GM12873 (cell line): Measurements from ENCODE around the gene TRIP13.

Experiments used
- TF ChIP-seq, protein P1 (sequence below): IDR thresholded peaks from 2 replicates; pipeline ENCODE4 v1.5.1; 2012; ENCODE audit warnings: low read depth, mild to moderate bottlenecking, moderate library complexity, low read length, control low read depth; ENCODE audit not compliant: insufficient read depth; ENCODE audit errors: missing control alignments

Gene TRIP13

DNA sequence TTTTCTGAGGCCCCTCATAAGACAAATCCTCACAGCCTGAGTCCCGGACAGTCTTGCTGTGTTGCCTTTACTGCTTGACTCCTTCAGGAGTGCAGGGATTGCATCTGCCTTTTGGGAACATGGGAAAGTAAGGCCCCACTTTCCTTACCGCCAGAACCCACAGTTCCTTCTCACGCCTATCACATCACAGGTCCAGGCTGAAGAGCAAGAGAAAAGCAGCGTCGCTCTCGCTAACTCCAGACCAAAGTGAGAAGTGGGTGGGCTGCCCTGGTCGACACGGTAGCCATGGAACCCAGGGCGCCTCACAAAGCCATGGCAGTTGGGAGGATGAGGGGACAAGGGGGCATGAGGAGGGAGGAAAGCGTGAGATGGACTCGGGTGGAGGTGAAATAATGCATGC, 34.0 kb upstream of the TRIP13 start:
- TF ChIP-seq, protein P1, sequence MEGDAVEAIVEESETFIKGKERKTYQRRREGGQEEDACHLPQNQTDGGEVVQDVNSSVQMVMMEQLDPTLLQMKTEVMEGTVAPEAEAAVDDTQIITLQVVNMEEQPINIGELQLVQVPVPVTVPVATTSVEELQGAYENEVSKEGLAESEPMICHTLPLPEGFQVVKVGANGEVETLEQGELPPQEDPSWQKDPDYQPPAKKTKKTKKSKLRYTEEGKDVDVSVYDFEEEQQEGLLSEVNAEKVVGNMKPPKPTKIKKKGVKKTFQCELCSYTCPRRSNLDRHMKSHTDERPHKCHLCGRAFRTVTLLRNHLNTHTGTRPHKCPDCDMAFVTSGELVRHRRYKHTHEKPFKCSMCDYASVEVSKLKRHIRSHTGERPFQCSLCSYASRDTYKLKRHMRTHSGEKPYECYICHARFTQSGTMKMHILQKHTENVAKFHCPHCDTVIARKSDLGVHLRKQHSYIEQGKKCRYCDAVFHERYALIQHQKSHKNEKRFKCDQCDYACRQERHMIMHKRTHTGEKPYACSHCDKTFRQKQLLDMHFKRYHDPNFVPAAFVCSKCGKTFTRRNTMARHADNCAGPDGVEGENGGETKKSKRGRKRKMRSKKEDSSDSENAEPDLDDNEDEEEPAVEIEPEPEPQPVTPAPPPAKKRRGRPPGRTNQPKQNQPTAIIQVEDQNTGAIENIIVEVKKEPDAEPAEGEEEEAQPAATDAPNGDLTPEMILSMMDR: no peak

- TF ChIP-seq, protein P1: no peak
Observed at GRCh38 chr5:859391-859790, 33.3 kb upstream of the TRIP13 start.

DNA sequence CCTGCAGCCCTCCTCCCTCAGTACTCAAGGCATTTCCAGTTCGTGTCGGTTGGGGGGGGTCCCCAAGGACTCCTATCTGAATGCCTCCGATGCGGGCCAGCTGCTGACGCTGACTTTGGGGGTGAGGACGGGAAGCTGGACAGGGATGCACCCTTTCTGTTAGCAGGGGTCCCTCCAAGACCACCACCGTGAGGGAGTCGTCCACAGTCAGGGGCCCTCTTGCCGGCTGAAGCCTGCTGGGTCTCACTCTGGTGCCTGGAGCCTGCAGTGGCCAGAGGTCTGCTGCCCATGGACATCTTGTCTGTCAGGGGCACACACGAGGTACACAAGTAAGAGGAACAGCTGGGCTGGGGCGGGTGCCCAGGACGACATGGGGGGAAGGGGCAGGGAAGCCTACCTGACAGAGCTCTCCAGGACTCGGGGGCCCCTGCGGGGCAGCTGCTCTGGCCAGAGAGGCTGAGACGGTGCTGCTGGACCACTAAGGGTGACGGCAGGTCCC, 32.8 kb upstream of the TRIP13 start:
- TF ChIP-seq, protein P1: no peak

DNA sequence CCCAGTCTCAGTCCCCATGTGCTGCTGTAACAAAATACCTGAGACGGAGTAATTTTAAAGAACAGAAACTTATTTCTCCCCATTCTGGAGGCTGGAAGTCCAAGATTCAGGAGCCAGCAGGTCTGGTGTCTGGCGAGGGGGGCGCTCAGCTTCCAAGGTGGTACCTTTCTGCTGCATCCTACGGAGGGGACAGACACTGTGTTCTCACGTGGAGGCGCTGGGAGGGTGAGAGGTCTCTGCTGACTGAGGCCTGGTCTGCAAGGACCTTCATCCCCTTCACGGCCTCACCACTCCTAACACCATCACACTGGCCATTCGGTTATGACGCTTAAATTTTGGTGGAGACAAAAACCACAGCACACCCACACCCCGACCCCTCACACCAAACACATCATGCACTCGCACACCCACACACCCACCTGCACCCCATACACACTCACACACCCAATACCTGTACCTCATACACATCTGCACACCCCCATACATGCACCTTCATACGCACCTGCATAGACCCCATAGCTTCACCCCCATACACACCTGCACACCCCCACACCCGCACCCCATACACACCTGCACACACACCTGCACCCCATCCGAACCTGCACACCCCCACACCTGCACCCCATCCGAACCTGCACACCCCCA, 32.1 kb upstream of the TRIP13 start:
- TF ChIP-seq, protein P1: no peak

DNA sequence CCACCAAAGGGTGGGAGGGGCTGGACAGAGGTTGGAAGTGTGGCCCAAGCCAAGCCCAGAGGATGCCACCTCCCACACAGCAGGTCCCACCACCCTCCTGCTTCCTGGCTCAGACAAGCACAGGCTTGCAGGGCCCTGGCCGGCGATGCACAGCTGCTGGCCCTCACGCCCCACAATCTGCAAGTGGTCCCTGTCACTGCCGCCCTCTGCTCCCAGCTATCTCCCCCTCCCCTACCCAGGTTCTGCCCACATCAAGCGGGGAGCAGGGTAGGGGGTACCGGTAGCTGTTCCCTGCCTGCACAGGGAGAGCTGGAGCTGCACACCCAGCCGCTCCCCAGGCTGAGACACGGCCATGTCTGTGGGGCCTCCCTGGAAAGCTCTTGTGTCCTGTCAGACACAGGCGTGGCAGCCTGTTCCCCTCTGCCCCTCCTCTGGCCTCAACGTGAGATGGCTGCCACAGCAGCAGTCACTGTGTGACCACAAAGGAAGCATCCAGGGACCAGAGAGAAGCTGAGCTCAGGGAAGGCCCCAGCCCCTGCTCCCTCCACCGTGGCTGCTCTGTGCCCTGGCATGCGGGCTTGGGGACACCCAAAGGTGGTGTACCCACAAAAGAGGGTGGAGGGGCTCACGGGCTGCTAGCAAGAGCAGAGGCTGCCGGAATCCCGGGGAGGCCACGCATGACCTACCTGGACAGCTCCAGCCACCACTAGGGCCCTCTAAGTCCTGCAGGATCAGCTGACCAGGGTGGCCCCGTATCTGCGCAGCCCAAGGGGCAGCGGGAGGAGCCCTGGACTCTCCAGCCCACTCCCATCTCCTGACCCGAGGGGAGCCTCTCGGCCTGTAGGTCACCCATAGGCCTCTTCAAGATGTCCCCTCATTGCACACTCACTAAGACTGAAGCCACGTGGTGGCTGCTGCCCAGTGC, 31.0 kb upstream of the TRIP13 start:
- TF ChIP-seq, protein P1: no peak

DNA sequence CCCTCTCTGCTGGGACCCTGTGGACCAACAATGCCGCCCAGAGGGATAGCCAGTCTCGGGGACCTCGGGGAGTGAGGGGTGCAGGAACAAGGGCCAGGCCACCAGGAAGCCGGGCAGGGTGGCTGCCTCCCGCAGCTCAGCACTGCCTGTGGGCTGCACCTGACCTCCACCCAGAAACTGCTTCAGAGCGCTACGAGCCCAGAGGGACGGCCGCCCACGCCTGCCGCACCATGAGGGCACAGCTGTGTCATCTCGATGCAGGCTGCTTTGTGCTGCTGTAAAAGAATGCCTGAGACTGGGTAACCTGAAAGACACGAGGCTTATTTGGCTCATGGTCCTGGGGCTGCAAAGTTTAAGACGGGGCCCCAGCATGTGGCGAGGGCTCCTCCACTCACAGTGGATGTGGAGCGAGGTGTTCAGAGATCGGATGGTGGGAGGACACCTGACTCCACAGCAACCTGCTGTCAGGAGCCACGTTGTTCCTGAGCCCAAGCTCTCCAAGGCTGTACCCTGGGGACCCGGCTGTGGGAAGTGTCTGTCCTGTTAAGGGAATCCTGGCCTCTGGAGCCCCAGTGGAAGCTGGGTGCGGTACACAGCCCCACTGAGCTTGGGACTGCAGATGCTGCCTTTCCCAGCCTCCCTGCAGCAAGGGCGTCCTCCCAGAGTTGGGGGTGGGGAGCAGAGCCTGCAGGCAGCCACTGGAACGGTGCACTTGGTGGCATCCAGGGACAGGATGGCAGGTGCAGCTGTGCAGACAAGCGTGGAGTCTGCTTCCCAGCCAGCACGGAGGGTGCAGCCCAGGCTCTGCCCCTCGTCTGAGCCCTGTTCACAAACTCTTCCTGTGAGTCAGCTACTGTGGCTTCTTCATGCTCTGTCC, 30.1 kb upstream of the TRIP13 start:
- TF ChIP-seq, protein P1: no peak
